ENCODE data around the gene ACTR3C.

ACTR3C gene

DNA sequence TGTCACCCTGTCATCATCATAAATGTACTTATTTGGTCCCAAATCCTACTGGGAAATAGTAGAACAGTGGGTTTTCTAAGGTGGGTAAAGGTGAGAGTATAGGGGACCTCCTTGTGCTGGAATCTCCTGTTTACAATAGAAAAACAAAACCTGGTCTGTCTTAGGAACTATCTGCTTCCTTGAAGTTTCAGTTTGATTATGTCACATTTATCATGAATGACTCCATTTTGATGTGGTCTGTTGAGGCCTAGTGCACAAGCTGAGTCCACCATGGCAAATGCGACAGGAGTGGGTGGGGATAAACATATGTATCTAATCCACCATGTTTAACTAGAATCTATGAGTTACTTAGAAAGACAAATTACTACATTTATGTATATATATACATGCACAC lies 32.3 kb upstream of the ACTR3C start:
- no peak for TF ChIP-seq FOXP2 (optimal IDR thresholded peaks at IDR 0.05; ENCODE audit: borderline replicate concordance, extremely low read depth, extremely low read length, insufficient read depth)
- no peak for TF ChIP-seq SIN3A (IDR thresholded peaks at IDR 0.05; ENCODE audit: borderline replicate concordance, insufficient read depth, low read length)
- TF ChIP-seq, protein P1, sequence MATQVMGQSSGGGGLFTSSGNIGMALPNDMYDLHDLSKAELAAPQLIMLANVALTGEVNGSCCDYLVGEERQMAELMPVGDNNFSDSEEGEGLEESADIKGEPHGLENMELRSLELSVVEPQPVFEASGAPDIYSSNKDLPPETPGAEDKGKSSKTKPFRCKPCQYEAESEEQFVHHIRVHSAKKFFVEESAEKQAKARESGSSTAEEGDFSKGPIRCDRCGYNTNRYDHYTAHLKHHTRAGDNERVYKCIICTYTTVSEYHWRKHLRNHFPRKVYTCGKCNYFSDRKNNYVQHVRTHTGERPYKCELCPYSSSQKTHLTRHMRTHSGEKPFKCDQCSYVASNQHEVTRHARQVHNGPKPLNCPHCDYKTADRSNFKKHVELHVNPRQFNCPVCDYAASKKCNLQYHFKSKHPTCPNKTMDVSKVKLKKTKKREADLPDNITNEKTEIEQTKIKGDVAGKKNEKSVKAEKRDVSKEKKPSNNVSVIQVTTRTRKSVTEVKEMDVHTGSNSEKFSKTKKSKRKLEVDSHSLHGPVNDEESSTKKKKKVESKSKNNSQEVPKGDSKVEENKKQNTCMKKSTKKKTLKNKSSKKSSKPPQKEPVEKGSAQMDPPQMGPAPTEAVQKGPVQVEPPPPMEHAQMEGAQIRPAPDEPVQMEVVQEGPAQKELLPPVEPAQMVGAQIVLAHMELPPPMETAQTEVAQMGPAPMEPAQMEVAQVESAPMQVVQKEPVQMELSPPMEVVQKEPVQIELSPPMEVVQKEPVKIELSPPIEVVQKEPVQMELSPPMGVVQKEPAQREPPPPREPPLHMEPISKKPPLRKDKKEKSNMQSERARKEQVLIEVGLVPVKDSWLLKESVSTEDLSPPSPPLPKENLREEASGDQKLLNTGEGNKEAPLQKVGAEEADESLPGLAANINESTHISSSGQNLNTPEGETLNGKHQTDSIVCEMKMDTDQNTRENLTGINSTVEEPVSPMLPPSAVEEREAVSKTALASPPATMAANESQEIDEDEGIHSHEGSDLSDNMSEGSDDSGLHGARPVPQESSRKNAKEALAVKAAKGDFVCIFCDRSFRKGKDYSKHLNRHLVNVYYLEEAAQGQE (IDR thresholded peaks at IDR 0.05; ENCODE audit: insufficient read depth in 1 of 2, low read depth in 2 of 2, low read length in 2 of 2) = no peak

DNA sequence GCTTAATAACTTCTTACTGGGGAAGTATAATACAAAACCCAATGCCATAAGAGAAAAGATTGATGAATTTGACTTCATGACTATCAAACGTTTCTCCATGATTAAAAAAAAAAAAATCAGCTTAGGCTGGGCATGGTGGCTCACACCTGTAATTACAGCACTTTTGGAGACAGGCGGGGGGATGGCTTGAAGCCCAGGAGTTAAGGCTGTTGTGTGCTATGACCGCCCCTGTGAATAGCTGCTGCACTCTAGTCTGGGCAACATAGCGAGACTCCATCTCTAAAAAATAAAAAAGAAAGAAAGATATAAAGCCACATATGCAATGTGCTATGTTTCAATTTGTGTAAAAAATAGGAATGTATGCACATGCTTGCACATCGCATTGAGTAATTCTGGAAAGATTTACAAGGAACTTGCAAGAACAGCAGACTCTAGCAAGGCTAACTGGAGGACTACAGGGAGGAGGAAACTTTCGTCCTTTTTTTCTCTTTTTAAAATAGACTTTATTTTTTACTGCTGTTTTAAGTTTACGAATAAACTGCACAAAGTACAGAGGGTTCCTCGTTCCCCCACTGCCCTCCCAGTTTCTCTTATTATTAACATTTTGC lies 28.3 kb upstream of the ACTR3C start:
- TF ChIP-seq TAF1 (IDR thresholded peaks at IDR 0.05; ENCODE audit: borderline replicate concordance, insufficient read depth, low read length) (no peak), POLR2AphosphoS5 (IDR thresholded peaks at IDR 0.05; ENCODE audit: low read depth, low read length) (no peak), FOXP2 (optimal IDR thresholded peaks at IDR 0.05; ENCODE audit: borderline replicate concordance, extremely low read depth, extremely low read length, insufficient read depth) (no peak), SIN3A (IDR thresholded peaks at IDR 0.05; ENCODE audit: borderline replicate concordance, insufficient read depth, low read length) (no peak)
- TF ChIP-seq, protein P1 (IDR thresholded peaks at IDR 0.05; ENCODE audit: insufficient read depth in 1 of 2, low read depth in 2 of 2, low read length in 2 of 2) = no peak

DNA sequence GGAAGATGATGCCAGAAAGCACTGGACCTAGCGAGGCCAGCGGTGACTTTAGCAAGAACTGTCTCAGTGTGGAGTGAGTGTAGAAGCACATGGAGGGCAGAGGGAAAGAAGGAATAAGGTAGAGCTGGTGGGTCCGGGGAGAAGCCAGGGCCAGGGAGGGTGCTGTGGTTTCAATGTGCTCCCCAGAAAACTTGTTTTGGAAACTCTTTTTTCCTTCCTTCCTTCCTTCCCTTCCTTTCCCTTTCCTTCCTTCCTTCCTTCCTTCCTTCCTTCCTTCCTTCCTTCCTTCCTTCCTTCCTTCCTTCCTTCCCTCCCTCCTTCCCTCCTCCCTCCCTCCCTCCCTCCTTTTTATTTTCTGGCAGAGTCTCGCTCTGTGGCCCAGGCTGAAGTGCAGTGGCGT lies 23.6 kb upstream of the ACTR3C start:
- TF ChIP-seq TAF1 (IDR thresholded peaks at IDR 0.05; ENCODE audit: borderline replicate concordance, insufficient read depth, low read length) (no peak), SIN3A (IDR thresholded peaks at IDR 0.05; ENCODE audit: borderline replicate concordance, insufficient read depth, low read length) (no peak), POLR2AphosphoS5 (IDR thresholded peaks at IDR 0.05; ENCODE audit: low read depth, low read length) (no peak), FOXP2 (optimal IDR thresholded peaks at IDR 0.05; ENCODE audit: borderline replicate concordance, extremely low read depth, extremely low read length, insufficient read depth) (no peak)
- TF ChIP-seq, protein P1 (IDR thresholded peaks at IDR 0.05; ENCODE audit: insufficient read depth in 1 of 2, low read depth in 2 of 2, low read length in 2 of 2) = no peak

DNA sequence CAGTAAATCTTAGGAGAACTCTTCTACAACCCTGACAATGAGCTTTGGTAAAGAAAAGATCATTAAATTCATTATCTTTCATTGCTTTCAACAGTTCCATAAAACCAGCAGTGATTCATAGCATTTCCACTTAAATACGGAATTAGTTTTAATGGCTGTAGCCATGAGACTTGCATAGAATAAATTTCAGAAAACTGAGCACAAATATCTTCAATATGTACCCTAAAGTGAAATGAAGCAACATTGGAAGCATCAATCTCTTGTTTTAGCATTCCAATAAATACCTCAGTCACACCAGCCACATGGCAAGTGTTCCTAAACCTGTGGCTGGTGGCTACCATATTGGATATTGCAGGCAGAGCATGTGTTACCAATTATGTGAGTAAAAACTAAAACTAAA lies 21.7 kb upstream of the ACTR3C start:
- TF ChIP-seq, protein P1 (IDR thresholded peaks at IDR 0.05; ENCODE audit: insufficient read depth in 1 of 2, low read depth in 2 of 2, low read length in 2 of 2) = no peak
- TF ChIP-seq POLR2AphosphoS5 (IDR thresholded peaks at IDR 0.05; ENCODE audit: low read depth, low read length) = no peak
- no peak for TF ChIP-seq SIN3A (IDR thresholded peaks at IDR 0.05; ENCODE audit: borderline replicate concordance, insufficient read depth, low read length)
- TF ChIP-seq FOXP2 (optimal IDR thresholded peaks at IDR 0.05; ENCODE audit: borderline replicate concordance, extremely low read depth, extremely low read length, insufficient read depth) = no peak
- no peak for TF ChIP-seq TAF1 (IDR thresholded peaks at IDR 0.05; ENCODE audit: borderline replicate concordance, insufficient read depth, low read length)

DNA sequence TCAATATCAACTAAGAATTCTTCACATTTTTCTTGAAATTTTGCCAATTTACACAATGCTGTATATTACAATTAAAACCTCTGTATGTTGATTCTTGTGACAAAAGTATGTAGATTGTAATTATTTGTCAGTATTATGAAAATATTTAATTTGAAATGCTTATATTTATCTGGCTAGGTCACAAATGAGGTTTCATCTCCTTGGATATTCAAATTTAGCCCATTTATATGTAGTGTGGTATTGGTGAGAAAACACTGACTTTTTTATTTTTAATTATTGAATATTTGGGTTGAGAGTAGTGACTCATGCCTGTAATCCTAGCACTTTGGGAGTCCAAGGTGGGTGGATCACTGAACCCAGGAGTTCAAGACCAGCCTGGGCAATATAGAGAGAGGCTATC lies 21.0 kb upstream of the ACTR3C start:
- TF ChIP-seq POLR2AphosphoS5 (IDR thresholded peaks at IDR 0.05; ENCODE audit: low read depth, low read length) (no peak), FOXP2 (optimal IDR thresholded peaks at IDR 0.05; ENCODE audit: borderline replicate concordance, extremely low read depth, extremely low read length, insufficient read depth) (no peak), TAF1 (IDR thresholded peaks at IDR 0.05; ENCODE audit: borderline replicate concordance, insufficient read depth, low read length) (no peak), SIN3A (IDR thresholded peaks at IDR 0.05; ENCODE audit: borderline replicate concordance, insufficient read depth, low read length) (no peak)
- TF ChIP-seq, protein P1 (IDR thresholded peaks at IDR 0.05; ENCODE audit: insufficient read depth in 1 of 2, low read depth in 2 of 2, low read length in 2 of 2) = no peak

All from PFSK-1 (cell line).